PFSK-1 (cell line): Measurements from ENCODE around the gene B4GALNT4. TPM values are rescaled to one million over a fixed set of nuclear protein-coding genes. Genes with fewer than 3 reads are reported as not detected.

Source experiments
- FOXP2 ChIP-seq: optimal IDR thresholded peaks from 2 replicates; pipeline ENCODE3; 2011; ENCODE audit warnings: borderline replicate concordance, control low read depth, inconsistent platforms; ENCODE audit not compliant: insufficient read depth; ENCODE audit errors: extremely low read length, extremely low read depth
- POLR2AphosphoS5 ChIP-seq: IDR thresholded peaks from 2 replicates; pipeline ENCODE4 v1.6.1; 2012; ENCODE audit warnings: low read depth, mild to moderate bottlenecking, control low read depth, low read length, moderate library complexity
- REST ChIP-seq, 2 experiments: IDR thresholded peaks; 2 replicates each; pipeline versions ENCODE4 v1.6.1 to v1.8.0; 2011 to 2012; ENCODE audit warnings: low read depth in 2 of 2, low read length in 2 of 2, control low read depth in 1 of 2, inconsistent platforms in 1 of 2, mild to moderate bottlenecking in 1 of 2, moderate library complexity in 1 of 2; ENCODE audit not compliant: insufficient read depth in 1 of 2
- SIN3A ChIP-seq: IDR thresholded peaks from 2 replicates; pipeline ENCODE4 v1.6.1; 2012; ENCODE audit warnings: mild to moderate bottlenecking, low read length, moderate library complexity, borderline replicate concordance; ENCODE audit not compliant: insufficient read depth
- TAF1 ChIP-seq: IDR thresholded peaks from 2 replicates; pipeline ENCODE4 v1.6.1; 2012; ENCODE audit warnings: low read length, control low read depth, borderline replicate concordance; ENCODE audit not compliant: insufficient read depth
- polyA plus RNA-seq: library from polyadenylated mRNA; unstranded; fragments of >200 nt; gene quantifications from one replicate; pipeline ENCODE4 v1.2.1, GENCODE V29; 2012; ENCODE audit warnings: low read depth, missing spikeins; ENCODE audit not compliant: insufficient read length

The B4GALNT4 gene
- 31.8 TPM for polyA plus RNA-seq

- TF ChIP-seq TAF1 = no peak
- peak; percentile 30 for TF ChIP-seq FOXP2
These were observed at the start of gene B4GALNT4 for GRCh38 chr11:369336-370018. B4GALNT4 (plus strand) TSS chr11:369499; CDS start chr11:369804, 305 bp downstream.

GRCh38 chr11:324156-324555 is 45.1 kb upstream of the B4GALNT4 start:
- TF ChIP-seq REST (IDR thresholded peaks at IDR 0.05; ENCODE audit: insufficient read depth in 1 of 2, low read depth in 2 of 2, low read length in 2 of 2) (no peak), SIN3A (no peak), FOXP2 (no peak), TAF1 (no peak), POLR2AphosphoS5 (no peak)

GRCh38 chr11:325796-326591 is 43.3 kb upstream of the B4GALNT4 start:
- TF ChIP-seq SIN3A (no peak), POLR2AphosphoS5 (no peak), TAF1 (no peak), REST (IDR thresholded peaks at IDR 0.05; ENCODE audit: insufficient read depth in 1 of 2, low read depth in 2 of 2, low read length in 2 of 2) (no peak), FOXP2 (no peak)

- TF ChIP-seq POLR2AphosphoS5 (no peak), TAF1 (no peak), SIN3A (no peak), REST (IDR thresholded peaks at IDR 0.05; ENCODE audit: insufficient read depth in 1 of 2, low read depth in 2 of 2, low read length in 2 of 2) (no peak), FOXP2 (no peak)
These were observed 42.8 kb upstream of the B4GALNT4 start for GRCh38 chr11:326592-326841.

GRCh38 chr11:326842-327580 is 42.3 kb upstream of the B4GALNT4 start:
- TF ChIP-seq POLR2AphosphoS5 = 0 out of 2 replicates have a peak, but pooled peaks have one; percentile 33
- TF ChIP-seq FOXP2 = peak; percentile 76
- TF ChIP-seq SIN3A = no peak
- no peak for TF ChIP-seq TAF1
- TF ChIP-seq REST (IDR thresholded peaks at IDR 0.05; ENCODE audit: insufficient read depth in 1 of 2, low read depth in 2 of 2, low read length in 2 of 2) = no peak
